GM10847 (cell line): ENCODE results near the gene SAT2.
A peak's percentile ranks its signal among the peaks of the same experiment; 100 is the strongest.

Experiments used
- POLR2A ChIP-seq: IDR thresholded peaks from 2 replicates; pipeline ENCODE4 v1.6.1; 2011; ENCODE audit not compliant: insufficient read length; ENCODE audit errors: extremely low read depth

The SAT2 gene

DNA sequence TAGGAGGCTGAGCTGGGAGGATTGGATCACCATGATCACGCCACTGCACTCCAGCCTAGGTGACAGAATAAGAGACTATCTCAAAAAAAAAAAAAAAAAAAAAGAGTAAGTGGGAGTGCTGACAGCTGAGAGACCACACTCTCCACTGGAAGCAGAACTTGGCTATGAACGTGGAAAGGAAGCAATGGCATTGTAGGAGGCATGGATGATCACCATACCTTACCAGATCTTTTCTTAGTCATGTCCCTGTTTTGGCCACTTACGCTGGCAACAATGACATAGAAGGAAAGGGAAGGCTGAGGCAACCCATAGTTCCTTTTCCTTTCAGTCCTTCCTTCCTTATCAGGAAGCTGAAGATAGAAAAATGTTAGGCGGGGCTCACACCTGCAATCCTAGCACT, 19.4 kb upstream of the SAT2 start:
- TF ChIP-seq POLR2A: no peak

GRCh38 chr17:7646457-7646856, 18.8 kb upstream of the SAT2 start:
- no peak for TF ChIP-seq POLR2A

DNA sequence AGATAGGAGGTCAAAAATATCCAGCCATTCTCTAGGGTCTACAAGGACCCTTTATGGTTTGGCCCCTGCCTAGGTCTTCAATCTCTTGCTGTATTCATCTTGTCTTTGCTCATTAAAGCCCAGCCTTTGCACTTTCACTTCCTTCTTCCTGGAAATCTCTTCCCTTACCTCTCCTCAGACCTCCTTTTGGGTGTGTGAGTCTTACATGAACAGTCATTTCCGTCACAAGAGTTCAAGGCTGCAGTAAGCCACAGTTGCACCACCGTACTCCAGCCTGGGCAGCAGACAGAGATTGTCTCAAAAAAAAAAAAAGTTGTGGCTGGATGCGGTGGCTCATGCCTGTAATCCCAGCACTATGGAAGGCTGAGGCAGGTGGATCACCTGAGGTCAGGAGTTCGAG, 17.2 kb upstream of the SAT2 start:
- TF ChIP-seq POLR2A: no peak

- TF ChIP-seq POLR2A: no peak
Observed at GRCh38 chr17:7640783-7641182, 13.2 kb upstream of the SAT2 start.

- no peak for TF ChIP-seq POLR2A
Observed at GRCh38 chr17:7636163-7636562, 8.5 kb upstream of the SAT2 start.

- TF ChIP-seq POLR2A: no peak
Observed at GRCh38 chr17:7634384-7634783, 6.8 kb upstream of the SAT2 start.

GRCh38 chr17:7633093-7633492, 5.5 kb upstream of the SAT2 start:
- no peak for TF ChIP-seq POLR2A

DNA sequence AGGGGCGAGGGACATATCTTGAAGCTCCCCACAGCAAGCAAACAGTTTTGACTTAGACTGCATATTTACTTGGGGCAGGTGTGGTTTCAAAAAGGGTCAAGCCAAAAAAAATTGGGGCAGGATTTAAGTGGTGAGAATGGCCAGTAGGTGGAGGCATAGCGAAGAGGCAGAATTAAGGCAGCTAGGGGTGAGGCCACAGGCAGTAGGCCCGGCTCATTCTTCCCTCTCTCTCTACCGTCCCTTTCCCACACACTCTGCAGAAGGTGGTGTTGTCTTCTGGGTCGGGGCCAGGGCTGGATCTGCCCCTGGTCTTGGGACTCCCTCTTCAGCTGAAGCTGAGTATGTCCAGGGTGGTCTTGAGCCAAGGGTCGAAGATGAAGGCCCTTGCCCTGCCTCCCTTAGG, 4.9 kb upstream of the SAT2 start:
- no peak for TF ChIP-seq POLR2A

GRCh38 chr17:7631398-7632380, 4.1 kb upstream of the SAT2 start:
- TF ChIP-seq POLR2A: no peak

- no peak for TF ChIP-seq POLR2A
Observed at GRCh38 chr17:7629939-7630571, 2.4 kb upstream of the SAT2 start, which contains the start of gene SHBG. Gene SHBG, plus strand, starts transcription at chr17:7630135. Its CDS starts 38 bp downstream, at chr17:7630173.

DNA sequence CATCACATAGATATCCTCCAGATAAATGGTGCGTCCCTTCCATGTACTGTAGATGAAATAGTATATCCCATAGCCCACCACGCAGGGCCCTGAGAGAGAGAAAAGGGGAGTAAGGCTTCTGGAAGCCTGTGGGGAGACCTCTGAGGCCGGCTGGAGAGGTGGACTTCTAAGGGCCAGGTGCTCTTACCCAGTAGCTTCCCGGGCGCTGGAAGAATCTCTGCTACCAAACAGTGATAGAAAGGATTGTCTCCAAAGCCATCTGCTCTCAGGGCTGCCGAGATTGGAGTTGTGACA, 718 bp downstream of the SAT2 start:
- no peak for TF ChIP-seq POLR2A

- TF ChIP-seq POLR2A: no peak
Observed at GRCh38 chr17:7626307-7626706, 1.3 kb downstream of the SAT2 start.

DNA sequence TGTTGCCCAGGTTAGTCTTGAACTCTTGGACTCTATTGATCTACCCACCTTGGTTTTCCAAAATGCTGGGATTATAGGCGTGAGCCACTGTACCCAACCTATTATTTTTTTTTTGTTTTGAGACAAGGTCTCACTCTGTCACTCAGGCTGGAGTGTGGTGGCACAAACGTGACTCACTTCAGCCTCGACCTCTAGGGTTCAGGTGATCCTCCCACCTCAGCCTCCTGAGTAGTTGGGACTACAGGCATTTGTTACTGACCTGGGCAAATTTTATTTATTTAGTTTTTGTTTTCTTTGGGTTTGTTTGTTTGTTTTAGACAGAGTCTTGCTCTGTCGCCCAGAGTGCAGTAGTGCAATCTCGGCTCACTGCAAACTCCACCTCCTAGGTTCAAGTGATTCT, 4.0 kb downstream of the SAT2 start:
- TF ChIP-seq POLR2A: no peak

DNA sequence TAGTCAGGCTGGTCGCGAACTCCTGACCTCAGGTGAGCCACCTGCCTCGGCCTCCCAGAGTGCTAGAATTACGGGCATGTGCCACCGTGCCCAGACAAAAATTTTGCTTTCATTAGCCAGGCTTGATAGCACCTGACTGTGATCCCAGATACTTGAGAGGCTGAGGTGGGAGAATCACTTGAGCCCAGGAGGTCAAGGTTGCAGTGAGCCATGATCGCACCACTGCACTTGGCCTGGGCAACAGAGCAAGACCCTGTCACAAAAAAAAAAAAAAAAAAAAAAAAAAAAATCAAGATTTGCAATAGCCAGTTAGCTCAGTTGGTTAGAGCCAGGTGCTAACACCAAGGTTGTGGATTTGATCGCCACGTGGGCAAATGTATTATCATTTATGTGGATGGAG, 6.8 kb downstream of the SAT2 start:
- no peak for TF ChIP-seq POLR2A

DNA sequence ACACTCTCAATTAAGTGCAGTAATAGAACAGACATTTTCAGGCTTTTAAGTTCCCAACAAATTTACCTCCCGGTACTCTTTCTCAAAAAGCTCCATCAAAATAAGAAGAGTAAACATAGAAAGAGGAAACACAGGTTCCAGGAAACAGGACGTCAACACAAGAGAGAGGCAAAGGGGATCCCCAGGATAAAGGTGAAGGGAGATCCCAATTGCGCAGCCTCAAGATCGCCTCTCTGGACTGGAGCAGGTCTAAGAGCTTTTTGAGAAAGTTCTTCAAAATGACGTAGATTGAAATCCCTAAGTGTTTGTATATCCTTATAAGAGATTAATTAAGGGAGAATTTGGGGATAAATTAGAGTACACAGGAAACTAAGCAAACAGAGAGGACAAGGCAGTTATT, 9.0 kb downstream of the SAT2 start:
- no peak for TF ChIP-seq POLR2A

DNA sequence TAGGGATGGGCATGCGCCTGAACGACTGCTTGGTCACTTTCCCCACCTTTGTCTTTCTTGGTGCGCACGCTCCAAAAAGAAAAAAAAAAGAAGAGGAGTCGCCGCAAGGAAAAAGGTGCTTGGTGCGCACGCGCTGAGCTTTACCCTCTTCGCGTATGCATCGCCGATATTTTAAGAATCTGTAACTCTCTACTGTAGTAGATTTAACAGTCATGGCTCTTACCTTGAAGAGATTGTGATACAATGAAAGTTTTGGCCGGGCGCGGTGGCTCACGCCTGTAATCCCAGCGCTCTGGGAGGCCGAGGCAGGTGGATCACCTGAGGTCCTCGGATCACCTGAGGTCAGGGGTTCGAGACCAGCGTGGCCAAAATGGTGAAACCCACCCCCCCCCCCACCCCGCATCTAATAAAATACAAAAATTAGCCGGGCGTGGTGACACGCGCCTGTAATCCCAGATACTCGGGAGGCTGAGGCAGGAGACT, 12.3 kb downstream of the SAT2 start:
- peak; percentile 8 for TF ChIP-seq POLR2A
